ENCODE results near the gene LIN7B.

- TF ChIP-seq EZH2 (IDR thresholded peaks at IDR 0.05) (no peak), POLR2AphosphoS5 (IDR thresholded peaks at IDR 0.05; ENCODE audit: borderline replicate concordance, low read depth, low read length) (no peak), FOXP2 (optimal IDR thresholded peaks at IDR 0.05; ENCODE audit: control extremely low read depth, extremely low read length, insufficient read depth) (no peak)
Measured at GRCh38 chr19:49067554-49067953, 46.6 kb upstream of the LIN7B start.
